OCI-LY1 (cell line): ENCODE data around the gene GHITM.

Source experiments
- H2AFZ ChIP-seq: fragments of 200-600 bp; sonication (generic), shearing (Covaris generic); 2 replicates; pipeline ENCODE4 v1.6.0; 2014; ENCODE audit warnings: antibody characterized with exemption, mild to moderate bottlenecking, low read length
- H3F3A ChIP-seq: fragments of 200-600 bp; sonication (generic), shearing (Covaris generic); 2 replicates; pipeline ENCODE4 v1.6.0; 2014; ENCODE audit warnings: mild to moderate bottlenecking, antibody characterized with exemption, low read length, moderate library complexity; ENCODE audit not compliant: insufficient read depth
- H3K27ac ChIP-seq: fragments of 200-600 bp; sonication (generic); 2 replicates; pipeline ENCODE4 v1.5.1; 2014; ENCODE audit warnings: low read length, mixed run types, mild to moderate bottlenecking, low read depth; ENCODE audit not compliant: poor library complexity, severe bottlenecking
- H3K27me3 ChIP-seq: fragments of 200-600 bp; sonication (generic); 2 replicates; pipeline ENCODE4 v1.6.0; 2014; ENCODE audit warnings: antibody characterized with exemption, mild to moderate bottlenecking, low read length, moderate library complexity; ENCODE audit not compliant: insufficient read depth
- H3K36me3 ChIP-seq: fragments of 200-600 bp; sonication (generic); 2 replicates; pipeline ENCODE4 v1.6.1; 2014; ENCODE audit warnings: mild to moderate bottlenecking, antibody characterized with exemption, low read length, moderate library complexity, mixed read lengths; ENCODE audit not compliant: insufficient read depth
- H3K4me1 ChIP-seq: fragments of 200-600 bp; sonication (generic); 2 replicates; pipeline ENCODE4 v1.5.1; 2014; ENCODE audit warnings: mild to moderate bottlenecking, low read length, moderate library complexity; ENCODE audit not compliant: insufficient read depth, severe bottlenecking
- H3K4me2 ChIP-seq: fragments of 200-600 bp; sonication (generic), shearing (Covaris generic); 2 replicates; pipeline ENCODE4 v1.6.1; 2014; ENCODE audit warnings: low read length
- H3K4me3 ChIP-seq: fragments of 200-600 bp; sonication (generic); 2 replicates; pipeline ENCODE4 v1.5.1; 2014; ENCODE audit warnings: low read length, low read depth, mild to moderate bottlenecking, mixed read lengths; ENCODE audit not compliant: poor library complexity, severe bottlenecking
- H3K79me2 ChIP-seq: fragments of 200-600 bp; shearing (Covaris generic); 2 replicates; pipeline ENCODE4 v1.6.1; 2016; ENCODE audit warnings: mixed run types, low read length, mixed read lengths; ENCODE audit not compliant: insufficient read depth
- H3K9ac ChIP-seq: fragments of 200-600 bp; sonication (generic), shearing (Covaris generic); 2 replicates; pipeline ENCODE4 v1.6.1; 2014; ENCODE audit warnings: mild to moderate bottlenecking, low read length, mixed read lengths
- H3K9me2 ChIP-seq: fragments of 200-600 bp; sonication (generic), shearing (Covaris generic); 2 replicates; pipeline ENCODE4 v1.6.1; 2014; ENCODE audit warnings: low read depth, mild to moderate bottlenecking, low read length, mixed read lengths
- H3K9me3 ChIP-seq: fragments of 200-600 bp; shearing (Covaris generic); 2 replicates; pipeline ENCODE4 v1.6.1; 2014; ENCODE audit warnings: low read length, mixed read lengths
- H4K20me1 ChIP-seq: fragments of 200-600 bp; sonication (generic), shearing (Covaris generic); 2 replicates; pipeline ENCODE4 v1.6.0; 2016; ENCODE audit warnings: mild to moderate bottlenecking, low read length; ENCODE audit not compliant: insufficient read depth
- EZH2 ChIP-seq: fragments of 200-600 bp; sonication (generic), shearing (Covaris generic); IDR thresholded peaks from 2 replicates; pipeline ENCODE4 v1.8.0; 2017; ENCODE audit warnings: borderline replicate concordance, mixed run types, mild to moderate bottlenecking, antibody characterized with exemption, low read length, moderate library complexity, mixed read lengths
- TF ChIP-seq, protein P1 (sequence below): fragments of 200-600 bp; sonication (generic), shearing (Covaris generic); IDR thresholded peaks from 2 replicates; pipeline ENCODE4 v1.5.1; 2017; ENCODE audit warnings: mild to moderate bottlenecking, antibody characterized with exemption, low read length, moderate library complexity, mixed read lengths

Gene GHITM

DNA sequence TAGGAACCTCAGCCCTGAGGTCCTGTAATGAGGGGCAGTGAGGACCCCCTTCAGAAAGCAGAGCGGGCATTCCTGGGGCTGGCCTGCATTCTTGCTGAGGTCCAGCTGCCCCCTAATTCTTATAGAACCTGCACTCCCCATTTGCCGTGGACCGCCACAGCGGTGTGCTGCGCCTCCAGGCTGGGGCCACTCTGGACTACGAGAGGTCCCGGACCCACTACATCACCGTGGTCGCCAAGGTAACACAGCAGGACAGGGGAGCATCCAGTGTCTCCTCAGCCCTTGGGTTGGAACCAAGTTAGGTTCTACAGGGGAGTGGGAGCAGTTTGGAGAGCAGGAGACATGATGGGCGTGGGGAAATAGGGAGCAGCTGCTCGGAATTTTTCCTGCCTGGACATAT, 62.4 kb downstream of the GHITM start:
- TF ChIP-seq EZH2, result no peak
- TF ChIP-seq, protein P1, sequence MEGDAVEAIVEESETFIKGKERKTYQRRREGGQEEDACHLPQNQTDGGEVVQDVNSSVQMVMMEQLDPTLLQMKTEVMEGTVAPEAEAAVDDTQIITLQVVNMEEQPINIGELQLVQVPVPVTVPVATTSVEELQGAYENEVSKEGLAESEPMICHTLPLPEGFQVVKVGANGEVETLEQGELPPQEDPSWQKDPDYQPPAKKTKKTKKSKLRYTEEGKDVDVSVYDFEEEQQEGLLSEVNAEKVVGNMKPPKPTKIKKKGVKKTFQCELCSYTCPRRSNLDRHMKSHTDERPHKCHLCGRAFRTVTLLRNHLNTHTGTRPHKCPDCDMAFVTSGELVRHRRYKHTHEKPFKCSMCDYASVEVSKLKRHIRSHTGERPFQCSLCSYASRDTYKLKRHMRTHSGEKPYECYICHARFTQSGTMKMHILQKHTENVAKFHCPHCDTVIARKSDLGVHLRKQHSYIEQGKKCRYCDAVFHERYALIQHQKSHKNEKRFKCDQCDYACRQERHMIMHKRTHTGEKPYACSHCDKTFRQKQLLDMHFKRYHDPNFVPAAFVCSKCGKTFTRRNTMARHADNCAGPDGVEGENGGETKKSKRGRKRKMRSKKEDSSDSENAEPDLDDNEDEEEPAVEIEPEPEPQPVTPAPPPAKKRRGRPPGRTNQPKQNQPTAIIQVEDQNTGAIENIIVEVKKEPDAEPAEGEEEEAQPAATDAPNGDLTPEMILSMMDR, result no peak

GRCh38 chr10:84202349-84202748, 63.0 kb downstream of the GHITM start:
- H3K4me1 ChIP-seq, result no peaks in the 10 kb centered on the region
- H3K27ac ChIP-seq, result no peak overlapping the region
- no peaks in the 10 kb centered on the region for H3K79me2 ChIP-seq
- H3K4me2 ChIP-seq, result no peak overlapping the region
- TF ChIP-seq, protein P1, result no peak
- TF ChIP-seq EZH2, result no peak
- no peaks in the 10 kb centered on the region for H3K9me2 ChIP-seq
- H4K20me1 ChIP-seq, result no peaks in the 10 kb centered on the region
- no peaks in the 10 kb centered on the region for H3K36me3 ChIP-seq
- no peak overlapping the region for H3K4me3 ChIP-seq
- H3F3A ChIP-seq, result no peaks in the 10 kb centered on the region
- no peak overlapping the region for H2AFZ ChIP-seq
- H3K9me3 ChIP-seq, result no peaks in the 10 kb centered on the region
- H3K9ac ChIP-seq, result no peak overlapping the region
- H3K27me3 ChIP-seq, result 0 out of 2 replicates have a peak, but pooled peaks cover 4% of the 10 kb centered on the region

More for the DNA sequence above, 62.4 kb downstream of the GHITM start:
- Histone ChIP-seq H3K4me3 (no peak overlapping the region), H2AFZ (no peak overlapping the region), H3K4me2 (no peak overlapping the region), H4K20me1 (no peaks in the 10 kb centered on the region), H3K27me3 (0 out of 2 replicates have a peak, but pooled peaks cover 4% of the 10 kb centered on the region), H3K4me1 (no peaks in the 10 kb centered on the region), H3K79me2 (no peaks in the 10 kb centered on the region), H3K9me2 (no peaks in the 10 kb centered on the region), H3K9me3 (no peaks in the 10 kb centered on the region), H3K9ac (no peak overlapping the region), H3K27ac (no peak overlapping the region), H3F3A (no peaks in the 10 kb centered on the region), H3K36me3 (no peaks in the 10 kb centered on the region)
